Measurements from ENCODE around the gene BZW1.

GRCh38 chr2:200796561-200796960 lies 15.1 kb upstream of the BZW1 start:
- TF ChIP-seq CTCF (conservative IDR thresholded peaks at IDR 0.05; ENCODE audit: low read depth, low read length), result no peak
- TF ChIP-seq EZH2 (IDR thresholded peaks at IDR 0.05; ENCODE audit: borderline replicate concordance, low read depth, low read length, poor library complexity, severe bottlenecking), result no peak

All from A673 (cell line).